ENCODE results near the gene STK38. TPM values are rescaled to one million over a fixed set of nuclear protein-coding genes. Genes with fewer than 3 reads are reported as not detected.

STK38 gene
- total and polyA plus RNA-seq, 9 of the 15 experiments (the other 6 are each of a cell fraction or from before 2014, with no cell fraction given), result 5.7 to 28.7 (median 19.5) TPM

- H3K27ac ChIP-seq (ENCODE audit: extremely low read depth, low read depth, low read length), result no peak overlapping the region
- ChIA-PET CTCF (ENCODE audit: low intra/inter-chr PET ratio) (no interaction called here), POLR2A (interaction anchor here (0.6 to 1.2 kb wide), 4 partner anchors 13 to 75 kb away, joined by 3 read pairs; no protein-coding TSS in a partner anchor)
- no peak overlapping the region for H3K4me2 ChIP-seq (ENCODE audit: insufficient read depth, low read length)
- H3K36me3 ChIP-seq (ENCODE audit: control insufficient read depth, insufficient read depth, low read length), result peaks cover 60% of the 10 kb centered on the region
- 88% methylated on average over 4 of the region's 4 CpGs for WGBS (ENCODE audit: insufficient coverage, low coverage, missing lambda C conversion rate)
- H3K9ac ChIP-seq (ENCODE audit: insufficient read depth in 1 of 2, low read depth in 2 of 2, low read length in 2 of 2), result no peak overlapping the region
- H3K9me3 ChIP-seq (replicated peaks; ENCODE audit: control insufficient read depth, insufficient read depth, low read depth, low read length), result no peaks in the 10 kb centered on the region
- DNase-seq (ENCODE audit: extremely low read depth in 1 of 4, low spot score in 3 of 4) (no peak), FAIRE-seq (no peak), ATAC-seq (no peak)
- H3K79me2 ChIP-seq (ENCODE audit: control insufficient read depth, insufficient read depth, low read length), result no peaks in the 10 kb centered on the region
- no peak overlapping the region for H2AFZ ChIP-seq (ENCODE audit: low read depth, low read length)
- no peaks in the 10 kb centered on the region for H3K27me3 ChIP-seq (ENCODE audit: control insufficient read depth in 2 of 2, insufficient read depth in 2 of 2, low read length in 2 of 2)
- BruUV-seq (replicated peaks), result no TSS peak
- no peak for TF ChIP-seq ZNF707 (CRISPR knock-in tag; conservative IDR thresholded peaks at IDR 0.05)
- no peak for TF ChIP-seq PHF8 (IDR thresholded peaks at IDR 0.05; ENCODE audit: borderline replicate concordance, low read length)
- no peak for TF ChIP-seq ZNF41 (CRISPR knock-in tag; conservative IDR thresholded peaks at IDR 0.05)
- no peak for TF ChIP-seq PRDM10 (IDR thresholded peaks at IDR 0.05; ENCODE audit: partially characterized antibody)
- no peak for TF ChIP-seq ZZZ3 (IDR thresholded peaks at IDR 0.05)
- no peak for TF ChIP-seq DMBX1 (CRISPR knock-in tag; IDR thresholded peaks at IDR 0.05; ENCODE audit: borderline replicate concordance)
- TF ChIP-seq ZNF121 (CRISPR knock-in tag; conservative IDR thresholded peaks at IDR 0.05), result no peak
- no peak for TF ChIP-seq MTF1 (CRISPR knock-in tag; IDR thresholded peaks at IDR 0.05; ENCODE audit: borderline replicate concordance)
- intact Hi-C loops (cut with micrococcal nuclease), result no loop called here
- in situ Hi-C loops (cut with MboI), result no loop called here
- no peaks in the 10 kb centered on the region for H3K9me1 ChIP-seq (ENCODE audit: control insufficient read depth, insufficient read depth, low read length)
- no peaks in the 10 kb centered on the region for H3K4me1 ChIP-seq (replicated peaks in 1 of 2; ENCODE audit: control insufficient read depth in 2 of 2, insufficient read depth in 2 of 2, low read length in 2 of 2)
- no peaks in the 10 kb centered on the region for H4K20me1 ChIP-seq (replicated peaks; ENCODE audit: control insufficient read depth, insufficient read depth, low read length)
- H3K4me3 ChIP-seq, result no peak overlapping the region
These were observed 30.7 kb downstream of the STK38 start for GRCh38 chr6:36516559-36516958.

Measured in K562 (cell line).